Esophagus squamous epithelium (tissue), 4 donors: ENCODE data around the gene DSC3.

Experiments
- POLR2A ChIP-seq, 4 donors: fragments of 450-650 bp; IDR thresholded peaks; one replicate each; pipeline ENCODE4 v1.6.1; 2017; ENCODE audit warnings: antibody characterized with exemption in 4 of 4, mild to moderate bottlenecking in 4 of 4, moderate library complexity in 3 of 4
- TF ChIP-seq, protein P1 (sequence below), 6 experiments: fragments of 450-650 bp in 4 of 6; fragments of 200-600 bp in 2 of 6; sonication (generic) in 2 of 6; IDR thresholded peaks; one replicate each; pipeline ENCODE4 v1.5.1; 2016 to 2019; ENCODE audit warnings: antibody characterized with exemption in 6 of 6, mild to moderate bottlenecking in 4 of 6, moderate library complexity in 4 of 6

DNA sequence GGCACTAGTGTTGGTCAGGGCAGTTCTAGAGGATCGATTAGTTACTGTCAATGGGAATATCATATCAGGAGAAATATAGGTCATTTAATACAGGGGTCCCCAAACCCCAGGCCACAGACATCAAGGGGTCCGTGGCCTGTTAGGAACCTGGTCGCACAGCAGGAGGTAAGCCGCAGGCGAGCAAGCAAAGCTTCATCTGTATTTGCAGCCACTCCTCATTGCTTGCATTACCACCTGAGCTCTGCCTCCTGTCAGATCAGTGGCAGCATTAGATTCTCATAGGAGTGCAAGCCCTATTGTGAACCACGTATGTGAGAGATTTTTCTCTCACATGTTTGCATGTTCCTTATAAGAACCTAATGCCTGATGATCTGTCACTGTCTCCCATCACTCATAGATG is 81.9 kb downstream of the DSC3 start:
- TF ChIP-seq, protein P1, sequence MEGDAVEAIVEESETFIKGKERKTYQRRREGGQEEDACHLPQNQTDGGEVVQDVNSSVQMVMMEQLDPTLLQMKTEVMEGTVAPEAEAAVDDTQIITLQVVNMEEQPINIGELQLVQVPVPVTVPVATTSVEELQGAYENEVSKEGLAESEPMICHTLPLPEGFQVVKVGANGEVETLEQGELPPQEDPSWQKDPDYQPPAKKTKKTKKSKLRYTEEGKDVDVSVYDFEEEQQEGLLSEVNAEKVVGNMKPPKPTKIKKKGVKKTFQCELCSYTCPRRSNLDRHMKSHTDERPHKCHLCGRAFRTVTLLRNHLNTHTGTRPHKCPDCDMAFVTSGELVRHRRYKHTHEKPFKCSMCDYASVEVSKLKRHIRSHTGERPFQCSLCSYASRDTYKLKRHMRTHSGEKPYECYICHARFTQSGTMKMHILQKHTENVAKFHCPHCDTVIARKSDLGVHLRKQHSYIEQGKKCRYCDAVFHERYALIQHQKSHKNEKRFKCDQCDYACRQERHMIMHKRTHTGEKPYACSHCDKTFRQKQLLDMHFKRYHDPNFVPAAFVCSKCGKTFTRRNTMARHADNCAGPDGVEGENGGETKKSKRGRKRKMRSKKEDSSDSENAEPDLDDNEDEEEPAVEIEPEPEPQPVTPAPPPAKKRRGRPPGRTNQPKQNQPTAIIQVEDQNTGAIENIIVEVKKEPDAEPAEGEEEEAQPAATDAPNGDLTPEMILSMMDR (IDR thresholded peaks at IDR 0.05), result no peak
- TF ChIP-seq POLR2A (IDR thresholded peaks at IDR 0.05), result no peak
